Effector CD4-positive, alpha-beta T cell (primary cell): ENCODE data around the gene HNRNPH3.

Experiments
- DNase-seq: peaks from one replicate; pipeline ENCODE4 v3.0.0-alpha.2; 2020

Gene HNRNPH3

GRCh38 chr10:68332259-68333057, 594 bp downstream of the HNRNPH3 start, which contains the start of gene PBLD:
Gene PBLD, minus strand, starts transcription at chr10:68332928. Its CDS starts 26,084 bp downstream, at chr10:68306844.
- DNase-seq = peak; percentile 37

- no peak for DNase-seq
These were observed 1.2 kb downstream of the HNRNPH3 start for GRCh38 chr10:68333058-68333395.

- no peak for DNase-seq
These were observed 1.9 kb downstream of the HNRNPH3 start for GRCh38 chr10:68333440-68334431.

- DNase-seq = no peak
These were observed 3.0 kb downstream of the HNRNPH3 start for GRCh38 chr10:68334672-68335467.

GRCh38 chr10:68336754-68337351, 5.0 kb downstream of the HNRNPH3 start:
- no peak for DNase-seq

- no peak for DNase-seq
These were observed 8.7 kb downstream of the HNRNPH3 start for GRCh38 chr10:68340358-68341080.

GRCh38 chr10:68342909-68343516, 11.1 kb downstream of the HNRNPH3 start:
- DNase-seq = no peak

- no peak for DNase-seq
These were observed 13.8 kb downstream of the HNRNPH3 start for GRCh38 chr10:68345621-68346020.

- no peak for DNase-seq
These were observed 14.9 kb downstream of the HNRNPH3 start for GRCh38 chr10:68346774-68347173.

- peak; percentile 28 for DNase-seq
These were observed 16.4 kb downstream of the HNRNPH3 start for GRCh38 chr10:68348265-68348741.

- no peak for DNase-seq
These were observed 21.7 kb downstream of the HNRNPH3 start for GRCh38 chr10:68353537-68353936.

- DNase-seq = no peak
These were observed 27.3 kb downstream of the HNRNPH3 start for GRCh38 chr10:68359189-68359588.

GRCh38 chr10:68362590-68362989, 30.7 kb downstream of the HNRNPH3 start:
- DNase-seq = no peak

GRCh38 chr10:68364101-68364886, 32.4 kb downstream of the HNRNPH3 start:
- no peak for DNase-seq

- DNase-seq = no peak
These were observed 33.7 kb downstream of the HNRNPH3 start for GRCh38 chr10:68365611-68366010.

GRCh38 chr10:68366600-68366999, 34.7 kb downstream of the HNRNPH3 start:
- no peak for DNase-seq

- DNase-seq = no peak
These were observed 35.3 kb downstream of the HNRNPH3 start for GRCh38 chr10:68367121-68367520.

GRCh38 chr10:68371604-68372003, 39.7 kb downstream of the HNRNPH3 start:
- DNase-seq = no peak

- no peak for DNase-seq
These were observed 53.9 kb downstream of the HNRNPH3 start for GRCh38 chr10:68385740-68386139.
